Suprapubic skin (tissue), 4 donors: Measurements from ENCODE around the gene GNB1L.
"Not testable (repeated sequence)": the region's sequence is repeated elsewhere in the genome, so short reads cannot be mapped to it uniquely, and the experiment has no call there.

Source experiments
- POLR2A ChIP-seq, 2 donors: fragments of 450-650 bp; IDR thresholded peaks; one replicate each; pipeline ENCODE4 v1.6.1; 2017; ENCODE audit warnings: antibody characterized with exemption in 2 of 2, mild to moderate bottlenecking in 2 of 2, moderate library complexity in 2 of 2
- POLR2AphosphoS5 ChIP-seq, 3 donors: sonication (generic); formaldehyde crosslinking; IDR thresholded peaks; one replicate each; pipeline ENCODE4 v1.6.1; 2017; ENCODE audit warnings: antibody characterized with exemption in 3 of 3
- TF ChIP-seq, protein P1 (sequence below), 2 donors: fragments of 200-600 bp in 1 of 2; fragments of 450-650 bp in 1 of 2; sonication (generic) in 1 of 2; IDR thresholded peaks; one replicate each; pipeline ENCODE4 v1.5.1; 2016 to 2019; ENCODE audit warnings: antibody characterized with exemption in 2 of 2, mild to moderate bottlenecking in 1 of 2, moderate library complexity in 1 of 2

DNA sequence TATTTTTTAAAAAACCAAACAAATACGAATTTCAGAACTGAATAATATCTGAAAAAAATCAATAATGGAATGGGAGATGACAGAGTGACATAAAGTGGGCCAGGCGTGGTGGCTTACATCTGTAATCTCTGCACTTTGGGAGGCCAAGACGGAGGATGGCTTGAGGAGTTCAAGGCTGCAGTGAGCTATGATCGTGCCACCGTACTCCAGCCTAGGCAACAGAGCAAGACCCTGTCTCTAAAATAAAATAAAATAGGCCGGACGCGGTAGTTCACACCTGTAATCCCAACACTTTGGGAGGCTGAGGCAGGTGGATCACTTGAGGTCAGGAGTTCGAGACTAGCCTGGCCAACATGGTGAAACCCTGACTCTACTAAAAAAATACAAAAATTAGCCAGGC lies 21.3 kb downstream of the GNB1L start:
- not testable (repeated sequence) for TF ChIP-seq POLR2A, POLR2AphosphoS5 (IDR thresholded peaks at IDR 0.05)
- TF ChIP-seq, protein P1, sequence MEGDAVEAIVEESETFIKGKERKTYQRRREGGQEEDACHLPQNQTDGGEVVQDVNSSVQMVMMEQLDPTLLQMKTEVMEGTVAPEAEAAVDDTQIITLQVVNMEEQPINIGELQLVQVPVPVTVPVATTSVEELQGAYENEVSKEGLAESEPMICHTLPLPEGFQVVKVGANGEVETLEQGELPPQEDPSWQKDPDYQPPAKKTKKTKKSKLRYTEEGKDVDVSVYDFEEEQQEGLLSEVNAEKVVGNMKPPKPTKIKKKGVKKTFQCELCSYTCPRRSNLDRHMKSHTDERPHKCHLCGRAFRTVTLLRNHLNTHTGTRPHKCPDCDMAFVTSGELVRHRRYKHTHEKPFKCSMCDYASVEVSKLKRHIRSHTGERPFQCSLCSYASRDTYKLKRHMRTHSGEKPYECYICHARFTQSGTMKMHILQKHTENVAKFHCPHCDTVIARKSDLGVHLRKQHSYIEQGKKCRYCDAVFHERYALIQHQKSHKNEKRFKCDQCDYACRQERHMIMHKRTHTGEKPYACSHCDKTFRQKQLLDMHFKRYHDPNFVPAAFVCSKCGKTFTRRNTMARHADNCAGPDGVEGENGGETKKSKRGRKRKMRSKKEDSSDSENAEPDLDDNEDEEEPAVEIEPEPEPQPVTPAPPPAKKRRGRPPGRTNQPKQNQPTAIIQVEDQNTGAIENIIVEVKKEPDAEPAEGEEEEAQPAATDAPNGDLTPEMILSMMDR (IDR thresholded peaks at IDR 0.05) = not testable (repeated sequence)
